ENCODE results near the gene ZNF516.

Gene ZNF516

DNA sequence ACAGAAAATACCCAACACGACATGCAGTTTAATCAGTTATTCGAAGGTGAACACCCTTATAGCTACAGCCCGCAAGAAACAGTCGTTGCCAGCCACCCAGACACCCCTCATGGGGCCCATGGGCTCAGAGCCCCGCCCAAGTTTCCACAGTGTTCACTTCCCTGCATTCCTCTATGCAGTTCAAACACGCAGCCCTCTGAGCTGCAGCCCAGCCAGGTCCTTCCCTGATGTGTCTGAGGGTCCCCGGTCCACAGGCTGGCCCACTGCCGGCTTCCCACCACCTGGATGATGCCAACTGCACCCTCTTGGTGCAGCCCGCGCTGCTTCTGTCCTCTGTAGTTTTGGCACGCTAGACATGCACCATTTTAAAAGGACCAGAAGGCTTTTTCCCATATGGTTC, 87.4 kb downstream of the ZNF516 start:
- Histone ChIP-seq H3K4me3 (ENCODE audit: low read depth, low read length) (no peak overlapping the region), H3K27ac (no peak overlapping the region), H3K36me3 (replicated peaks) (no peaks in the 10 kb centered on the region), H3K27me3 (replicated peaks) (no peaks in the 10 kb centered on the region)
- DNase-seq = no peak
- TF ChIP-seq, protein P1, sequence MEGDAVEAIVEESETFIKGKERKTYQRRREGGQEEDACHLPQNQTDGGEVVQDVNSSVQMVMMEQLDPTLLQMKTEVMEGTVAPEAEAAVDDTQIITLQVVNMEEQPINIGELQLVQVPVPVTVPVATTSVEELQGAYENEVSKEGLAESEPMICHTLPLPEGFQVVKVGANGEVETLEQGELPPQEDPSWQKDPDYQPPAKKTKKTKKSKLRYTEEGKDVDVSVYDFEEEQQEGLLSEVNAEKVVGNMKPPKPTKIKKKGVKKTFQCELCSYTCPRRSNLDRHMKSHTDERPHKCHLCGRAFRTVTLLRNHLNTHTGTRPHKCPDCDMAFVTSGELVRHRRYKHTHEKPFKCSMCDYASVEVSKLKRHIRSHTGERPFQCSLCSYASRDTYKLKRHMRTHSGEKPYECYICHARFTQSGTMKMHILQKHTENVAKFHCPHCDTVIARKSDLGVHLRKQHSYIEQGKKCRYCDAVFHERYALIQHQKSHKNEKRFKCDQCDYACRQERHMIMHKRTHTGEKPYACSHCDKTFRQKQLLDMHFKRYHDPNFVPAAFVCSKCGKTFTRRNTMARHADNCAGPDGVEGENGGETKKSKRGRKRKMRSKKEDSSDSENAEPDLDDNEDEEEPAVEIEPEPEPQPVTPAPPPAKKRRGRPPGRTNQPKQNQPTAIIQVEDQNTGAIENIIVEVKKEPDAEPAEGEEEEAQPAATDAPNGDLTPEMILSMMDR (IDR thresholded peaks at IDR 0.05; ENCODE audit: low read depth, low read length, missing control alignments) = no peak
- in situ Hi-C loops (cut with HindIII; ENCODE audit: low pct_ligation_motif_present, low sequenced_read_pairs) = no loop called here

DNA sequence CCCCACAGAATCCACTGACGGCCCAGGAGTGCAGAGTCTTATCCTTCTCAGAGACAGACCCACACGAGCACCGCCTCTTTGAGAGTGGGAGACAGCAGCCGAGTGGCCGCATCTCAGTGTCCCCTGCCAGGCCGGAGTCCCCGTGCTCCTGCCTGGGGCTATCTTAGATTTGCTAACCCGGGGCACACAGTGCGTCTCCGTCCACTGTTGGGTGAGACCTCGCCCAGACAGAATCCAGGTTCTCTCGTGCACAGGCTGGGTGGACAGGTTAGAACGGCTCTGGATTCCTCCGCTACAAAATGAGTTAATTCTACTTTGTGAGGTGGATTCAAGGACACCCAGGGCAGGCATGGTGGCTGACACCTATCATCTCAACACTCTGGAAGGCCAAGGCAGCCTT, 88.3 kb downstream of the ZNF516 start:
- Histone ChIP-seq H3K27me3 (replicated peaks) (no peaks in the 10 kb centered on the region), H3K36me3 (replicated peaks) (no peaks in the 10 kb centered on the region), H3K27ac (no peak overlapping the region), H3K4me3 (ENCODE audit: low read depth, low read length) (no peak overlapping the region)
- DNase-seq = no peak
- TF ChIP-seq, protein P1 (IDR thresholded peaks at IDR 0.05; ENCODE audit: low read depth, low read length, missing control alignments) = no peak
- in situ Hi-C loops (cut with HindIII; ENCODE audit: low pct_ligation_motif_present, low sequenced_read_pairs) = no loop called here

DNA sequence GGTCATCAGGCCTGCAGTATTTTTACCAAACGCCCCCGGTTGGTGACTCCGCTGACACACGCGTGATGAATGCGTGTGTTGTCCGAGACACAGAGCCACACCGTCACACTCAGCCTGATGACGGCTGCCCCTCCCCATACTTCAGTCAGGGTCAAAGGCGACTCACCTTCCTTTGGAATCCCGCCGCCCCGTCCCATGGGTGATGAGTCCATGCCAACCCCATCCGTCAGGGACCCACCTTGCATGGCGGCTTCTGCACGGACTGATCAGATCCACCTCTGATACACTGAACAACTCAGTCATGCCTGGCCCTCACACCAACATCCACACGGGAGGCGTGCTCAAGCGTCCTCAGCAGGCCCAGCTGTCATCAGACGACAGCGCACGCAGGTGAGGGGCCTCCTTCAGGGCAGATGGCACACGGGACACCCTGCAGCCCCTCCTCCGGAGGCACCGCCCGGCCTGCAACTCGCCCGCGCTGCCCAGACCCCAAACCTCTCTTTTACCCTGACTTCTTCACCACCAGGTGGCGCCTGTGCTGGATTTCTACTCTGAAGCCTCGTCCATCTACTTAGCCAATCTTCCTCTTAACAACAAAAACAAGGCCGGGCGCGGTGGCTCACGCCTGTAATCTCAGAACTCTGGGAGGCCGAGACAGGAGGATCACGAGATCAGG, 89.2 kb downstream of the ZNF516 start:
- in situ Hi-C loops (cut with HindIII; ENCODE audit: low pct_ligation_motif_present, low sequenced_read_pairs) = no loop called here
- peak; percentile 57 for DNase-seq

DNA sequence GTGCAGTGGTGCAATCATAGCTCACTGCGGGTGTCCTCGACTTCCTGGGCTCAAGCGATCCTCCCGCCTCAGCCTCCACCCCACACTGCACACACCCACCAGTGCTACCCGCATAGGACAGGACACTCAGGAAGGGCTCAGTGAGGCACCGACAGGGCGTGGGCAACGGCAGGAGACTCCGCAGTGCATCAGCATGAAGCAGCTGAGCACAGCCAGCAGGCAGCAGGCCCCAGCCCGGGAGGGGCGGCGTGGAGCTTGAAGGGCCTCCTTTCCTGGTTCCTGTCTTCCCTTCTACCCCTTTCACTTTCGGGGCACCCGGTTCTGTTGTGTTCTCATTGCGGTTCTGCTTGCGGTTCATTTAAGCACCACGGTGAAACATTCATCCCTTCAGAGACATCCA, 89.8 kb downstream of the ZNF516 start:
- Histone ChIP-seq H3K4me3 (ENCODE audit: low read depth, low read length) (no peak overlapping the region), H3K27ac (no peak overlapping the region), H3K36me3 (replicated peaks) (no peaks in the 10 kb centered on the region), H3K27me3 (replicated peaks) (no peaks in the 10 kb centered on the region)
- DNase-seq = no peak
- in situ Hi-C loops (cut with HindIII; ENCODE audit: low pct_ligation_motif_present, low sequenced_read_pairs) = no loop called here
- TF ChIP-seq, protein P1 (IDR thresholded peaks at IDR 0.05; ENCODE audit: low read depth, low read length, missing control alignments) = no peak

More for the DNA sequence above, 89.2 kb downstream of the ZNF516 start:
- Histone ChIP-seq H3K4me3 (ENCODE audit: low read depth, low read length) (no peak overlapping the region), H3K27ac (no peak overlapping the region), H3K27me3 (replicated peaks) (no peaks in the 10 kb centered on the region), H3K36me3 (replicated peaks) (no peaks in the 10 kb centered on the region)
- TF ChIP-seq, protein P1 (IDR thresholded peaks at IDR 0.05; ENCODE audit: low read depth, low read length, missing control alignments) = peak; percentile 67

DNA sequence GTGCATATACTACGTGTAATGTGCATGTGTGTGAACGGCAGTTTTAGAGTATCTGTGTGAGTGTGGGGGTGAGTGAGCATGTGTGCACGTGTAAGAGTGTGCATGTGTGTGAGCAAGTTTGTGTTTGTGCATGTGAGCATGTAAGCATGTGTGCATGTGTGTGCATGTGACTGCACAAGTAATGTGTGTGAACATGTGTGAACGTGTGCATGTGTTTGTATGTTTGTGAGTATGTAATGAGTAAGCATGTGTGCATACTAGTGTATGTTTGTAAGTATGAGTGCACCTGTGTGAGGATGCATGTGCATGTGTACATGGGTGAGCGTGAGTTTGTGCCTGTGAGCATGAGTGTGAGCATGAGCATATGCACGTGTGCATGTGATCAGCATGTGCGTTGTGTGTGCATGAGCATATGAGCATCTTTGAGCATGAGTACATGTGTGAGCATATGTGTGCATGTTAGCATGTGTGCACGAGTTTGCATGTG, 90.7 kb downstream of the ZNF516 start:
- no peaks in the 10 kb centered on the region for H3K27me3 ChIP-seq (replicated peaks)
- H3K27ac ChIP-seq = no peak overlapping the region
- DNase-seq = no peak
- in situ Hi-C loops (cut with HindIII; ENCODE audit: low pct_ligation_motif_present, low sequenced_read_pairs) = no loop called here
- H3K36me3 ChIP-seq (replicated peaks) = no peaks in the 10 kb centered on the region
- H3K4me3 ChIP-seq (ENCODE audit: low read depth, low read length) = no peak overlapping the region
- TF ChIP-seq, protein P1 (IDR thresholded peaks at IDR 0.05; ENCODE audit: low read depth, low read length, missing control alignments) = no peak
